HFFc6 (cell line): ENCODE data around the gene GTF2F2. TPM values are rescaled to one million over a fixed set of nuclear protein-coding genes. Genes with fewer than 3 reads are reported as not detected.

Experiments used
- DNase-seq: peaks from one replicate; pipeline ENCODE4 v3.0.0-alpha.2; 2018
- H3K27ac Mint-ChIP-seq: 2 replicates; pipeline ENCODE4 v1.8.0; 2020; ENCODE audit warnings: mild to moderate bottlenecking, mixed read lengths
- H3K27me3 Mint-ChIP-seq: 2 replicates; pipeline ENCODE4 v1.8.0; 2021; ENCODE audit warnings: mild to moderate bottlenecking, moderate library complexity, mixed read lengths; ENCODE audit not compliant: insufficient read depth
- H3K36me3 Mint-ChIP-seq: 2 replicates; pipeline ENCODE4 v1.8.0; 2021; ENCODE audit warnings: low read depth, mixed read lengths
- H3K4me1 Mint-ChIP-seq: 2 replicates; pipeline ENCODE4 v1.8.0; 2020; ENCODE audit warnings: low read depth, mixed read lengths
- H3K4me3 Mint-ChIP-seq: 2 replicates; pipeline ENCODE4 v1.8.0; 2020; ENCODE audit warnings: mild to moderate bottlenecking, moderate library complexity, mixed read lengths
- H3K9me3 Mint-ChIP-seq: 2 replicates; pipeline ENCODE4 v1.8.0; 2020; ENCODE audit warnings: mild to moderate bottlenecking, mixed read lengths
- total RNA-seq, 6 experiments: library from RNA; stranded (reverse); fragmentation: NEBNext Ultra II Directional; extraction: Animal tissue kit (Norgen Biotek cat#: 25700); gene quantifications; 2 replicates in 1 of 6; 3 replicates in 5 of 6; pipeline ENCODE4 v1.2.3, GENCODE V29; 2021
- TF ChIP-seq, protein P1 (sequence below): fragments of 200-600 bp; sonication (generic); IDR thresholded peaks from 2 replicates; pipeline ENCODE4 v1.5.0; 2021; ENCODE audit warnings: antibody characterized with exemption, mild to moderate bottlenecking

GTF2F2 gene
- total RNA-seq, 6 experiments from 2014 or later: 22.9 to 31.5 (median 24.7) TPM

- DNase-seq: no peak
- H3K36me3 Mint-ChIP-seq: peaks cover 7% of the 10 kb centered on the region
- H3K9me3 Mint-ChIP-seq: no peaks in the 10 kb centered on the region
- H3K4me3 Mint-ChIP-seq: no peak overlapping the region
- TF ChIP-seq, protein P1, sequence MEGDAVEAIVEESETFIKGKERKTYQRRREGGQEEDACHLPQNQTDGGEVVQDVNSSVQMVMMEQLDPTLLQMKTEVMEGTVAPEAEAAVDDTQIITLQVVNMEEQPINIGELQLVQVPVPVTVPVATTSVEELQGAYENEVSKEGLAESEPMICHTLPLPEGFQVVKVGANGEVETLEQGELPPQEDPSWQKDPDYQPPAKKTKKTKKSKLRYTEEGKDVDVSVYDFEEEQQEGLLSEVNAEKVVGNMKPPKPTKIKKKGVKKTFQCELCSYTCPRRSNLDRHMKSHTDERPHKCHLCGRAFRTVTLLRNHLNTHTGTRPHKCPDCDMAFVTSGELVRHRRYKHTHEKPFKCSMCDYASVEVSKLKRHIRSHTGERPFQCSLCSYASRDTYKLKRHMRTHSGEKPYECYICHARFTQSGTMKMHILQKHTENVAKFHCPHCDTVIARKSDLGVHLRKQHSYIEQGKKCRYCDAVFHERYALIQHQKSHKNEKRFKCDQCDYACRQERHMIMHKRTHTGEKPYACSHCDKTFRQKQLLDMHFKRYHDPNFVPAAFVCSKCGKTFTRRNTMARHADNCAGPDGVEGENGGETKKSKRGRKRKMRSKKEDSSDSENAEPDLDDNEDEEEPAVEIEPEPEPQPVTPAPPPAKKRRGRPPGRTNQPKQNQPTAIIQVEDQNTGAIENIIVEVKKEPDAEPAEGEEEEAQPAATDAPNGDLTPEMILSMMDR: no peak
- H3K27me3 Mint-ChIP-seq: no peaks in the 10 kb centered on the region
- H3K27ac Mint-ChIP-seq: no peak overlapping the region; the same call in 1 of the 2 replicates
- H3K4me1 Mint-ChIP-seq: peaks cover 6% of the 10 kb centered on the region
Measured at GRCh38 chr13:45122941-45123340, 2.6 kb downstream of the GTF2F2 start.

GRCh38 chr13:45132369-45133064 lies 12.2 kb downstream of the GTF2F2 start:
- H3K4me3 Mint-ChIP-seq: no peak overlapping the region; the same call in 1 of the 2 replicates
- H3K27me3 Mint-ChIP-seq: no peaks in the 10 kb centered on the region; the same call in 1 of the 2 replicates
- no peak for DNase-seq
- no peak overlapping the region for H3K27ac Mint-ChIP-seq
- TF ChIP-seq, protein P1: no peak
- H3K9me3 Mint-ChIP-seq: peaks cover 5% of the 10 kb centered on the region; the same call in 1 of the 2 replicates
- peaks cover 20% of the 10 kb centered on the region for H3K4me1 Mint-ChIP-seq
- peaks cover 33% of the 10 kb centered on the region for H3K36me3 Mint-ChIP-seq

GRCh38 chr13:45133396-45134118 lies 13.2 kb downstream of the GTF2F2 start:
- H3K4me3 Mint-ChIP-seq: no peak overlapping the region
- DNase-seq: no peak
- no peaks in the 10 kb centered on the region; the same call in 1 of the 2 replicates for H3K27me3 Mint-ChIP-seq
- TF ChIP-seq, protein P1: no peak
- H3K27ac Mint-ChIP-seq: no peak overlapping the region; the same call in 1 of the 2 replicates
- peaks cover 20% of the 10 kb centered on the region for H3K4me1 Mint-ChIP-seq
- H3K9me3 Mint-ChIP-seq: peaks cover 5% of the 10 kb centered on the region; the same call in 1 of the 2 replicates
- peaks cover 41% of the 10 kb centered on the region for H3K36me3 Mint-ChIP-seq

GRCh38 chr13:45136741-45137504 lies 16.6 kb downstream of the GTF2F2 start:
- no peak for DNase-seq
- H3K9me3 Mint-ChIP-seq: peaks cover 5% of the 10 kb centered on the region; the same call in 1 of the 2 replicates
- no peaks in the 10 kb centered on the region; the same call in 1 of the 2 replicates for H3K27me3 Mint-ChIP-seq
- peaks cover 37% of the 10 kb centered on the region for H3K36me3 Mint-ChIP-seq
- H3K4me1 Mint-ChIP-seq: peaks cover 31% of the 10 kb centered on the region
- H3K27ac Mint-ChIP-seq: no peak overlapping the region
- TF ChIP-seq, protein P1: no peak
- no peak overlapping the region for H3K4me3 Mint-ChIP-seq

DNA sequence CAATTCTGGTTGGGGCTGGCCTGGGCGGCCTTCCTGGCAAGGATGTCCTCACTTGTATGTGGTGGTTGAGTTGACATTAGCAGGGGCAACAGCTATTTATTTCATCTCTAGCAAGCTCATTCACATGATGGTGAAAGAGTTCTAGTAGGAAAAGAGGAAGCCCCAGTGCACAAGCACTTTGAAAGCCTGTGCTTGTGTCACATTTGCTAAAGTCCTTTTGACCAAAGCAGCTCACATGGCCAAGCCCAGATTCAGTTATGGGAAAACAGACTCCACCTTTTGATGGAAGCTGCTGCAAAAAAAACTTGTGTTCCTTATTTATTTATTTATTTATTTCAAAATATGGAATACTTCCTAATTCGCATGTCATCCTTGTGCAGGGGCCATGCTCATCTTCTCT lies 17.2 kb downstream of the GTF2F2 start:
- peaks cover 34% of the 10 kb centered on the region for H3K4me1 Mint-ChIP-seq
- TF ChIP-seq, protein P1: no peak
- peaks cover 5% of the 10 kb centered on the region; the same call in 1 of the 2 replicates for H3K9me3 Mint-ChIP-seq
- no peak for DNase-seq
- H3K27ac Mint-ChIP-seq: no peak overlapping the region
- H3K36me3 Mint-ChIP-seq: peaks cover 32% of the 10 kb centered on the region
- H3K4me3 Mint-ChIP-seq: no peak overlapping the region
- no peaks in the 10 kb centered on the region; the same call in 1 of the 2 replicates for H3K27me3 Mint-ChIP-seq
